ENCODE measurements around the gene OTULINL. TPM values are rescaled to one million over a fixed set of nuclear protein-coding genes. Genes with fewer than 3 reads are reported as not detected.

The OTULINL gene
- polyA plus RNA-seq, 1 of the 3 experiments (the other 2 are of a cell fraction): 0.26 TPM

DNA sequence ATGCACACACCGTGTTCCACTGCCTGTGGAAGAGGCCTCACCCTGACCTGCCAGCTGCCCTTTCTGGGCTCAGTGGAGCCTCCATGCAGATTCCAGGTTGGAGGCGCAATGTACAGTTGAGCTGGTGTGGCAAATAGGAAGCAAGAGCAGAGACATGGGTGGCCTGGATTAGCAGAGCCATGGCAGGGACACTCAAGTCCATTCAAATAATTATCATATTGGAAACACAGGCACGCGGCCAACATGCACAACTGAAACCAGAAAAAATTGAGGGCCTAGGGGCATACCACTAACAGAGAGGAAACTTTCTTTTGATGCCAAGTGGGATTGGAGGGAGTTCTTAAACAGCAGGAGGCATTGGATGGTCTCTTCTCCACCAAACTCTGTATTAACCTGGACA is 35.8 kb downstream of the OTULINL start (continued):
- TF ChIP-seq JUND (IDR thresholded peaks at IDR 0.05): no peak
- TF ChIP-seq FOXM1 (IDR thresholded peaks at IDR 0.05; ENCODE audit: low read depth): no peak
- TF ChIP-seq RCOR1 (IDR thresholded peaks at IDR 0.05; ENCODE audit: low read length): no peak
- no peak for TF ChIP-seq NFIC (IDR thresholded peaks at IDR 0.05; ENCODE audit: borderline replicate concordance)
- TF ChIP-seq, protein P1, sequence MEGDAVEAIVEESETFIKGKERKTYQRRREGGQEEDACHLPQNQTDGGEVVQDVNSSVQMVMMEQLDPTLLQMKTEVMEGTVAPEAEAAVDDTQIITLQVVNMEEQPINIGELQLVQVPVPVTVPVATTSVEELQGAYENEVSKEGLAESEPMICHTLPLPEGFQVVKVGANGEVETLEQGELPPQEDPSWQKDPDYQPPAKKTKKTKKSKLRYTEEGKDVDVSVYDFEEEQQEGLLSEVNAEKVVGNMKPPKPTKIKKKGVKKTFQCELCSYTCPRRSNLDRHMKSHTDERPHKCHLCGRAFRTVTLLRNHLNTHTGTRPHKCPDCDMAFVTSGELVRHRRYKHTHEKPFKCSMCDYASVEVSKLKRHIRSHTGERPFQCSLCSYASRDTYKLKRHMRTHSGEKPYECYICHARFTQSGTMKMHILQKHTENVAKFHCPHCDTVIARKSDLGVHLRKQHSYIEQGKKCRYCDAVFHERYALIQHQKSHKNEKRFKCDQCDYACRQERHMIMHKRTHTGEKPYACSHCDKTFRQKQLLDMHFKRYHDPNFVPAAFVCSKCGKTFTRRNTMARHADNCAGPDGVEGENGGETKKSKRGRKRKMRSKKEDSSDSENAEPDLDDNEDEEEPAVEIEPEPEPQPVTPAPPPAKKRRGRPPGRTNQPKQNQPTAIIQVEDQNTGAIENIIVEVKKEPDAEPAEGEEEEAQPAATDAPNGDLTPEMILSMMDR (IDR thresholded peaks at IDR 0.05): no peak
- TF ChIP-seq POLR2AphosphoS5 (IDR thresholded peaks at IDR 0.05; ENCODE audit: low read depth, low read length): no peak

DNA sequence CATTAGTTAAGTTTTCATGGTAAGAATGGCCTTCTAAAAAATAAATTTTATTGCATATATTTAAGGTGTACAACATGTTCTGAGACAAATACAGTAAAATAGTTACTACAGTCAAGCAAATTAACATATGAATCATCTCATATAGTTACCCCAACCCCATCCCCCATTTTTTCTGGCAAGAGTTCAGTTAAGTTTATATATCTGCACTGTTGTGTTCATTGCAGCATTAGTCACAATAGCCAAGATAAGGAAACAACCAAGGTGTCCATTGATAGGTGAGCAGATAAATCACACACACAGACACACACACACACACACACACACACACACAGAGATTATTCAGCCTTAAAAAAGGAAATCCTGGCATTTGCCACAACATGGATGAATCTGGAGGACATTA is 45.7 kb downstream of the OTULINL start:
- Histone ChIP-seq H3K9me2 (no peaks in the 10 kb centered on the region), H3K4me1 (ENCODE audit: control insufficient read depth in 1 of 2, insufficient read depth in 2 of 2, low read depth in 1 of 2, low read length in 1 of 2) (no peaks in the 10 kb centered on the region), H3F3A (replicated peaks; ENCODE audit: insufficient read depth) (no peaks in the 10 kb centered on the region), H3K36me3 (replicated peaks in 1 of 2; ENCODE audit: control insufficient read depth in 1 of 2, insufficient read depth in 2 of 2, low read length in 1 of 2) (no peaks in the 10 kb centered on the region), H3K9ac (no peak overlapping the region), H4K20me1 (ENCODE audit: insufficient read depth) (no peaks in the 10 kb centered on the region), H3K4me2 (no peak overlapping the region), H3K27ac (ENCODE audit: low read depth in 2 of 2, low read length in 1 of 2) (no peak overlapping the region), H3K27me3 (ENCODE audit: insufficient read depth) (no peaks in the 10 kb centered on the region), H2AFZ (ENCODE audit: low read depth) (no peak overlapping the region), H3K79me2 (ENCODE audit: insufficient read depth) (no peaks in the 10 kb centered on the region), H3K4me3 (ENCODE audit: low read depth in 2 of 2, low read length in 1 of 2) (no peak overlapping the region), H3K9me3 (no peaks in the 10 kb centered on the region)
- no peak for DNase-seq
- ChIA-PET CTCF (no interaction called here), POLR2A (no interaction called here)
- TF ChIP-seq, protein P2, sequence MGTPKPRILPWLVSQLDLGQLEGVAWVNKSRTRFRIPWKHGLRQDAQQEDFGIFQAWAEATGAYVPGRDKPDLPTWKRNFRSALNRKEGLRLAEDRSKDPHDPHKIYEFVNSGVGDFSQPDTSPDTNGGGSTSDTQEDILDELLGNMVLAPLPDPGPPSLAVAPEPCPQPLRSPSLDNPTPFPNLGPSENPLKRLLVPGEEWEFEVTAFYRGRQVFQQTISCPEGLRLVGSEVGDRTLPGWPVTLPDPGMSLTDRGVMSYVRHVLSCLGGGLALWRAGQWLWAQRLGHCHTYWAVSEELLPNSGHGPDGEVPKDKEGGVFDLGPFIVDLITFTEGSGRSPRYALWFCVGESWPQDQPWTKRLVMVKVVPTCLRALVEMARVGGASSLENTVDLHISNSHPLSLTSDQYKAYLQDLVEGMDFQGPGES (IDR thresholded peaks at IDR 0.05; ENCODE audit: low read depth, low read length): no peak
- TF ChIP-seq, protein P3, sequence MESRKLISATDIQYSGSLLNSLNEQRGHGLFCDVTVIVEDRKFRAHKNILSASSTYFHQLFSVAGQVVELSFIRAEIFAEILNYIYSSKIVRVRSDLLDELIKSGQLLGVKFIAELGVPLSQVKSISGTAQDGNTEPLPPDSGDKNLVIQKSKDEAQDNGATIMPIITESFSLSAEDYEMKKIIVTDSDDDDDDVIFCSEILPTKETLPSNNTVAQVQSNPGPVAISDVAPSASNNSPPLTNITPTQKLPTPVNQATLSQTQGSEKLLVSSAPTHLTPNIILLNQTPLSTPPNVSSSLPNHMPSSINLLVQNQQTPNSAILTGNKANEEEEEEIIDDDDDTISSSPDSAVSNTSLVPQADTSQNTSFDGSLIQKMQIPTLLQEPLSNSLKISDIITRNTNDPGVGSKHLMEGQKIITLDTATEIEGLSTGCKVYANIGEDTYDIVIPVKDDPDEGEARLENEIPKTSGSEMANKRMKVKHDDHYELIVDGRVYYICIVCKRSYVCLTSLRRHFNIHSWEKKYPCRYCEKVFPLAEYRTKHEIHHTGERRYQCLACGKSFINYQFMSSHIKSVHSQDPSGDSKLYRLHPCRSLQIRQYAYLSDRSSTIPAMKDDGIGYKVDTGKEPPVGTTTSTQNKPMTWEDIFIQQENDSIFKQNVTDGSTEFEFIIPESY (IDR thresholded peaks at IDR 0.05; ENCODE audit: borderline replicate concordance, low read depth): no peak
- TF ChIP-seq ELF1 (IDR thresholded peaks at IDR 0.05) (no peak), MXI1 (IDR thresholded peaks at IDR 0.05; ENCODE audit: low read depth, low read length) (no peak), GABPA (IDR thresholded peaks at IDR 0.05; ENCODE audit: low read depth) (no peak), RCOR1 (IDR thresholded peaks at IDR 0.05; ENCODE audit: low read length) (no peak), TAF1 (IDR thresholded peaks at IDR 0.05; ENCODE audit: borderline replicate concordance, low read depth, low read length) (no peak), FOXM1 (IDR thresholded peaks at IDR 0.05; ENCODE audit: low read depth) (no peak), EP300 (IDR thresholded peaks at IDR 0.05; ENCODE audit: borderline replicate concordance in 1 of 2, low read depth in 1 of 2, low read length in 1 of 2) (no peak), NFIC (IDR thresholded peaks at IDR 0.05; ENCODE audit: borderline replicate concordance) (no peak), FOSL2 (IDR thresholded peaks at IDR 0.05; ENCODE audit: borderline replicate concordance, low read depth) (no peak), JUND (IDR thresholded peaks at IDR 0.05) (no peak), NRF1 (IDR thresholded peaks at IDR 0.05; ENCODE audit: low read depth, low read length) (no peak)
- TF ChIP-seq, protein P4, sequence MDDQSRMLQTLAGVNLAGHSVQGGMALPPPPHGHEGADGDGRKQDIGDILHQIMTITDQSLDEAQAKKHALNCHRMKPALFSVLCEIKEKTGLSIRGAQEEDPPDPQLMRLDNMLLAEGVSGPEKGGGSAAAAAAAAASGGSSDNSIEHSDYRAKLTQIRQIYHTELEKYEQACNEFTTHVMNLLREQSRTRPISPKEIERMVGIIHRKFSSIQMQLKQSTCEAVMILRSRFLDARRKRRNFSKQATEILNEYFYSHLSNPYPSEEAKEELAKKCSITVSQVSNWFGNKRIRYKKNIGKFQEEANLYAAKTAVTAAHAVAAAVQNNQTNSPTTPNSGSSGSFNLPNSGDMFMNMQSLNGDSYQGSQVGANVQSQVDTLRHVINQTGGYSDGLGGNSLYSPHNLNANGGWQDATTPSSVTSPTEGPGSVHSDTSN (IDR thresholded peaks at IDR 0.05): no peak
- TF ChIP-seq, protein P5, sequence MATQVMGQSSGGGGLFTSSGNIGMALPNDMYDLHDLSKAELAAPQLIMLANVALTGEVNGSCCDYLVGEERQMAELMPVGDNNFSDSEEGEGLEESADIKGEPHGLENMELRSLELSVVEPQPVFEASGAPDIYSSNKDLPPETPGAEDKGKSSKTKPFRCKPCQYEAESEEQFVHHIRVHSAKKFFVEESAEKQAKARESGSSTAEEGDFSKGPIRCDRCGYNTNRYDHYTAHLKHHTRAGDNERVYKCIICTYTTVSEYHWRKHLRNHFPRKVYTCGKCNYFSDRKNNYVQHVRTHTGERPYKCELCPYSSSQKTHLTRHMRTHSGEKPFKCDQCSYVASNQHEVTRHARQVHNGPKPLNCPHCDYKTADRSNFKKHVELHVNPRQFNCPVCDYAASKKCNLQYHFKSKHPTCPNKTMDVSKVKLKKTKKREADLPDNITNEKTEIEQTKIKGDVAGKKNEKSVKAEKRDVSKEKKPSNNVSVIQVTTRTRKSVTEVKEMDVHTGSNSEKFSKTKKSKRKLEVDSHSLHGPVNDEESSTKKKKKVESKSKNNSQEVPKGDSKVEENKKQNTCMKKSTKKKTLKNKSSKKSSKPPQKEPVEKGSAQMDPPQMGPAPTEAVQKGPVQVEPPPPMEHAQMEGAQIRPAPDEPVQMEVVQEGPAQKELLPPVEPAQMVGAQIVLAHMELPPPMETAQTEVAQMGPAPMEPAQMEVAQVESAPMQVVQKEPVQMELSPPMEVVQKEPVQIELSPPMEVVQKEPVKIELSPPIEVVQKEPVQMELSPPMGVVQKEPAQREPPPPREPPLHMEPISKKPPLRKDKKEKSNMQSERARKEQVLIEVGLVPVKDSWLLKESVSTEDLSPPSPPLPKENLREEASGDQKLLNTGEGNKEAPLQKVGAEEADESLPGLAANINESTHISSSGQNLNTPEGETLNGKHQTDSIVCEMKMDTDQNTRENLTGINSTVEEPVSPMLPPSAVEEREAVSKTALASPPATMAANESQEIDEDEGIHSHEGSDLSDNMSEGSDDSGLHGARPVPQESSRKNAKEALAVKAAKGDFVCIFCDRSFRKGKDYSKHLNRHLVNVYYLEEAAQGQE (IDR thresholded peaks at IDR 0.05; ENCODE audit: low read depth, low read length): no peak
- TF ChIP-seq, protein P1 (IDR thresholded peaks at IDR 0.05): no peak
- TF ChIP-seq, protein P6, sequence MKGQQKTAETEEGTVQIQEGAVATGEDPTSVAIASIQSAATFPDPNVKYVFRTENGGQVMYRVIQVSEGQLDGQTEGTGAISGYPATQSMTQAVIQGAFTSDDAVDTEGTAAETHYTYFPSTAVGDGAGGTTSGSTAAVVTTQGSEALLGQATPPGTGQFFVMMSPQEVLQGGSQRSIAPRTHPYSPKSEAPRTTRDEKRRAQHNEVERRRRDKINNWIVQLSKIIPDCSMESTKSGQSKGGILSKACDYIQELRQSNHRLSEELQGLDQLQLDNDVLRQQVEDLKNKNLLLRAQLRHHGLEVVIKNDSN (IDR thresholded peaks at IDR 0.05; ENCODE audit: borderline replicate concordance, low read depth): no peak
